H9 (cell line): ENCODE data around the gene ATG2A. TPM values are rescaled to one million over a fixed set of nuclear protein-coding genes. Genes with fewer than 3 reads are reported as not detected.

ENCODE experiments used
- DNase-seq: peaks from one replicate; pipeline ENCODE4 v3.0.0-alpha.2; 2017
- H2AFZ ChIP-seq: one replicate; pipeline ENCODE4 v1.6.1; 2013; ENCODE audit warnings: mild to moderate bottlenecking, low read length, control low read depth, moderate library complexity
- H2AK5ac ChIP-seq: 2 replicates; pipeline ENCODE4 v1.6.1; 2013; ENCODE audit warnings: low read length, control low read depth, mixed read lengths; ENCODE audit not compliant: insufficient read length
- H2BK120ac ChIP-seq: one replicate; pipeline ENCODE4 v1.6.1; 2013; ENCODE audit warnings: low read depth, mild to moderate bottlenecking, low read length, control low read depth, inconsistent platforms; ENCODE audit not compliant: poor library complexity, severe bottlenecking
- H2BK12ac ChIP-seq: 2 replicates; pipeline ENCODE4 v1.6.1; 2013; ENCODE audit warnings: low read length, control low read depth, mixed read lengths, low read depth; ENCODE audit not compliant: insufficient read length
- H2BK15ac ChIP-seq: 2 replicates; pipeline ENCODE4 v1.6.1; 2013; ENCODE audit warnings: low read depth, low read length, control low read depth
- H2BK20ac ChIP-seq: one replicate; pipeline ENCODE4 v1.6.1; 2013; ENCODE audit warnings: low read depth, mild to moderate bottlenecking, low read length, control low read depth, inconsistent platforms; ENCODE audit not compliant: poor library complexity, severe bottlenecking
- H2BK5ac ChIP-seq: 2 replicates; pipeline ENCODE4 v1.6.1; 2013; ENCODE audit warnings: low read length, control low read depth, mixed read lengths; ENCODE audit not compliant: insufficient read length
- H3K14ac ChIP-seq: 2 replicates; pipeline ENCODE4 v1.6.1; 2013; ENCODE audit warnings: low read length, control low read depth; ENCODE audit not compliant: insufficient read depth
- H3K18ac ChIP-seq: 2 replicates; pipeline ENCODE4 v1.6.1; 2013; ENCODE audit warnings: low read depth, mild to moderate bottlenecking, mixed read lengths, low read length, control low read depth; ENCODE audit not compliant: insufficient read length
- H3K23ac ChIP-seq: 2 replicates; pipeline ENCODE4 v1.6.1; 2013; ENCODE audit warnings: low read length, control low read depth, mixed read lengths, low read depth; ENCODE audit not compliant: insufficient read length
- H3K23me2 ChIP-seq: 2 replicates; pipeline ENCODE4 v1.6.1; 2013; ENCODE audit warnings: low read depth, mild to moderate bottlenecking, mixed read lengths, low read length, control low read depth; ENCODE audit not compliant: insufficient read length, poor library complexity, severe bottlenecking
- H3K27ac ChIP-seq: 2 replicates; pipeline ENCODE4 v1.5.1; 2013; ENCODE audit warnings: low read length, control low read depth, mixed read lengths, low read depth; ENCODE audit not compliant: insufficient read length
- H3K27me3 ChIP-seq: 2 replicates; pipeline ENCODE4 v1.6.1; 2013; ENCODE audit warnings: low read length, control low read depth, inconsistent platforms; ENCODE audit not compliant: insufficient read depth
- H3K4ac ChIP-seq: 2 replicates; pipeline ENCODE4 v1.6.1; 2013; ENCODE audit warnings: low read depth, mild to moderate bottlenecking, control low read depth, inconsistent platforms, low read length, moderate library complexity
- H3K4me1 ChIP-seq: 2 replicates; pipeline ENCODE4 v1.6.1; 2013; ENCODE audit warnings: low read length, control low read depth, inconsistent platforms; ENCODE audit not compliant: insufficient read depth
- H3K4me2 ChIP-seq: 2 replicates; pipeline ENCODE4 v1.6.1; 2013; ENCODE audit warnings: low read length, control low read depth, mixed read lengths; ENCODE audit not compliant: insufficient read length, insufficient read depth
- H3K56ac ChIP-seq: 2 replicates; pipeline ENCODE4 v1.6.1; 2013; ENCODE audit warnings: low read depth, mild to moderate bottlenecking, mixed read lengths, low read length, control low read depth; ENCODE audit not compliant: insufficient read length
- H3K79me1 ChIP-seq: 2 replicates; pipeline ENCODE4 v1.6.1; 2013; ENCODE audit warnings: low read depth, mild to moderate bottlenecking, moderate library complexity, low read length, control low read depth, inconsistent platforms; ENCODE audit not compliant: insufficient read depth, poor library complexity, severe bottlenecking
- H3K79me2 ChIP-seq: 2 replicates; pipeline ENCODE4 v1.6.1; 2013; ENCODE audit warnings: low read length, control low read depth, inconsistent platforms; ENCODE audit not compliant: insufficient read depth
- H3K9ac ChIP-seq: 2 replicates; pipeline ENCODE4 v1.6.1; 2013; ENCODE audit warnings: low read length, control low read depth, mixed read lengths; ENCODE audit not compliant: insufficient read length; ENCODE audit errors: extremely low read depth
- H3K9me3 ChIP-seq: one replicate; pipeline ENCODE4 v1.6.1; 2013; ENCODE audit warnings: low read depth, low read length, inconsistent platforms; ENCODE audit not compliant: control insufficient read depth
- H3T11ph ChIP-seq: one replicate; pipeline ENCODE4 v1.6.1; 2013; ENCODE audit warnings: mild to moderate bottlenecking, low read length, control low read depth, inconsistent platforms
- H4K20me1 ChIP-seq: one replicate; pipeline ENCODE4 v1.6.1; 2013; ENCODE audit not compliant: control insufficient read depth, insufficient read length, insufficient read depth
- H4K5ac ChIP-seq: 2 replicates; pipeline ENCODE4 v1.6.1; 2013; ENCODE audit warnings: low read depth, mild to moderate bottlenecking, mixed read lengths, low read length, control low read depth; ENCODE audit not compliant: insufficient read length
- H4K8ac ChIP-seq: replicated peaks from 2 replicates; pipeline ENCODE4 v1.6.1; 2013; ENCODE audit warnings: low read length, control low read depth, mixed read lengths, low read depth; ENCODE audit not compliant: insufficient read length
- H4K91ac ChIP-seq: 2 replicates; pipeline ENCODE4 v1.6.1; 2013; ENCODE audit warnings: low read depth, mild to moderate bottlenecking, moderate library complexity, mixed read lengths, low read length, control low read depth; ENCODE audit not compliant: insufficient read length
- H3K27ac Mint-ChIP-seq, 3 experiments: 2 replicates in 2 of 3; 3 replicates in 1 of 3; pipeline ENCODE4 v1.8.0; 2020 to 2021; ENCODE audit warnings: mixed read lengths in 3 of 3, mild to moderate bottlenecking in 1 of 3, moderate library complexity in 1 of 3
- H3K27me3 Mint-ChIP-seq: 2 replicates; pipeline ENCODE4 v1.8.0; 2021; ENCODE audit warnings: low read depth, mild to moderate bottlenecking, moderate library complexity, mixed read lengths
- H3K36me3 Mint-ChIP-seq, 3 experiments: 2 replicates in 2 of 3; 3 replicates in 1 of 3; pipeline ENCODE4 v1.8.0; 2020 to 2021; ENCODE audit warnings: low read depth in 3 of 3, mixed read lengths in 3 of 3; ENCODE audit not compliant: insufficient read depth in 1 of 3
- H3K4me1 Mint-ChIP-seq, 2 experiments: 2 replicates each; pipeline ENCODE4 v1.8.0; 2020; ENCODE audit warnings: mixed read lengths in 2 of 2
- H3K4me3 Mint-ChIP-seq, 2 experiments: 2 replicates in 1 of 2; 3 replicates in 1 of 2; pipeline ENCODE4 v1.8.0; 2020 to 2021; ENCODE audit warnings: mild to moderate bottlenecking in 2 of 2, mixed read lengths in 2 of 2, moderate library complexity in 1 of 2
- H3K9me3 Mint-ChIP-seq, 2 experiments: 2 replicates in 1 of 2; 3 replicates in 1 of 2; pipeline ENCODE4 v1.8.0; 2020; ENCODE audit warnings: mild to moderate bottlenecking in 2 of 2, mixed read lengths in 2 of 2, moderate library complexity in 1 of 2
- CTCF ChIP-seq: fragments of 200-600 bp; sonication (generic); conservative IDR thresholded peaks from 3 replicates; pipeline ENCODE4 v1.8.0; 2021; ENCODE audit warnings: antibody characterized with exemption, mild to moderate bottlenecking
- WGBS: extraction: QIAGEN DNeasy Blood & Tissue Kit; methylation state at CpG from one replicate; pipeline ENCODE4 v1.1.7; 2013; ENCODE audit warnings: missing lambda C conversion rate, low lambda C conversion rate, mixed read lengths; ENCODE audit not compliant: insufficient read length; ENCODE audit errors: extremely low coverage; 5-methylcytosine and 5-hydroxymethylcytosine counted together
- total RNA-seq: library from RNA; stranded (reverse); gene quantifications from 2 replicates; pipeline ENCODE4 v1.2.1, GENCODE V29; 2021

ATG2A gene
- total RNA-seq, 1 experiment from 2014 or later: 21.3 TPM

GRCh38 chr11:64858467-64859263 lies 58.3 kb downstream of the ATG2A start:
- Histone ChIP-seq H2BK12ac (no peak overlapping the region), H3K9ac (no peak overlapping the region), H3K4ac (no peak overlapping the region), H3K9me3 (no peaks in the 10 kb centered on the region), H4K8ac (no peak overlapping the region), H2BK20ac (no peak overlapping the region), H2AK5ac (no peak overlapping the region), H4K5ac (no peak overlapping the region), H3K79me1 (no peaks in the 10 kb centered on the region), H3K23ac (no peak overlapping the region), H3K14ac (no peak overlapping the region), H3K79me2 (no peaks in the 10 kb centered on the region), H2AFZ (no peak overlapping the region), H3K4me2 (no peak overlapping the region), H2BK120ac (no peak overlapping the region), H2BK15ac (no peak overlapping the region), H2BK5ac (no peak overlapping the region), H4K20me1 (no peaks in the 10 kb centered on the region), H3K27ac (no peak overlapping the region), H3T11ph (no peak overlapping the region), H3K23me2 (no peaks in the 10 kb centered on the region), H4K91ac (no peak overlapping the region), H3K18ac (no peak overlapping the region), H3K4me1 (no peaks in the 10 kb centered on the region; the same call in 1 of the 2 replicates), H3K56ac (no peak overlapping the region), H3K27me3 (no peaks in the 10 kb centered on the region)
- no peaks in the 10 kb centered on the region for H3K27me3 Mint-ChIP-seq
- H3K27ac Mint-ChIP-seq: no peak overlapping the region
- H3K9me3 Mint-ChIP-seq: no peaks in the 10 kb centered on the region
- WGBS: no CpG with 5 or more reads among the region's 19 CpGs
- H3K4me3 Mint-ChIP-seq: no peak overlapping the region
- no peak for TF ChIP-seq CTCF
- peaks cover 2 to 17% (median 11%) of the 10 kb centered on the region in 3 experiments; a peak in 6 of 7 replicates for H3K36me3 Mint-ChIP-seq
- H3K4me1 Mint-ChIP-seq: peaks cover 20% of the 10 kb centered on the region in 2 experiments
- DNase-seq: no peak
